ENCODE results near the gene PAPSS1.

DNA sequence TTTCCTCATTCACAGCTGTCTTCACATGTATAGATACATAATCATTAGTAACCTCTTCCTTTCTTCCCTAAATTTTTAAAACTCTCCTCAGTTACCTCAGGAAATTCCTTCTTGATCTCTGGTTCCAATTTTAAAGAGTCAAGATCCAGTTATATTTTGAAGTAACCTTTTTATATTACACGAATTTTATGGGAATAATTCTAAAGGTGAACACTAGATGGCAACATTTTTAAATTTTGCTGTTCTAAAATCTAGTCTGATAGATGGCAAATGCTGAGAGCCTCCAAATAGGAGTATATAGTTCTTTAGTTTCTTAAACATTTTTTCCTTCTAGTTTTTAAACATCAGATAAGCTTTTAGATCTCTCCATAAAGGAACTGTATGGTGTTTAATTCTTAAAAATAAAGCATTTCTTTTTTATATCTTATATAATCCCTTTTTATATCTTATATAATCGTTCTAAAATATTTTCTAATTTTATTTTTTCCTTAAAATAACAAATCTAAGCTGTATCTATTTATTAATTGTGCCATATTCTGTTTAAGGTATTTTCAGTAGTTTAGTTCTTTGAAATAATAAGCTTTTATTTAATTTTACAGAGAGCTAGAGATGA is 37.9 kb upstream of the PAPSS1 start:
- no peak for TF ChIP-seq GATA2 (IDR thresholded peaks at IDR 0.05; ENCODE audit: low read depth, low read length)
- no peak for TF ChIP-seq GATA3 (IDR thresholded peaks at IDR 0.05; ENCODE audit: low read depth, low read length)
